GM12872 (cell line): Measurements from ENCODE around the gene EMILIN1.

ENCODE experiments used
- TF ChIP-seq, protein P1 (sequence below): IDR thresholded peaks from 3 replicates; pipeline ENCODE4 v1.5.1; 2011; ENCODE audit warnings: low read depth, mild to moderate bottlenecking, low read length, moderate library complexity; ENCODE audit not compliant: insufficient read depth

EMILIN1 gene

DNA sequence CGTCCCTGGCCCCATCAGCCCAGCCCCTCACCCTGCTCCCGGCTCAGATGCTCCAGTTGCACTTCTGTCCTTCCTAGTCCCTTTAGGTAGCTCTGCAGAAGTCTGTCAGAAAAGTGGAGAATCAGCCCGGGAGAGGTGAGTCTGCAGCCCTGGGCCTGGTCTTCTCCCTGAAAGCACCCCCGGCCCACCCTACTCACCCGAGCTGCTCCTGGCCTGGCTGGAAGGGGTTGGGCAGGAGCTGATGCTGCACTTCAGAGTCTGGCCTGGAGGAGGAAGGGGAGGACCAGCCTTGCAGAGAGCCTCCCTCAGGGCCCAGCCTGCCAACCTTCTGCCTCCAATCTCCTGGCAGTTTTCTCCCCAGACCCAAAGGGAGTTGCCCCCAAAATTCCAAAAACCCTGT is 23.9 kb downstream of the EMILIN1 start:
- TF ChIP-seq, protein P1, sequence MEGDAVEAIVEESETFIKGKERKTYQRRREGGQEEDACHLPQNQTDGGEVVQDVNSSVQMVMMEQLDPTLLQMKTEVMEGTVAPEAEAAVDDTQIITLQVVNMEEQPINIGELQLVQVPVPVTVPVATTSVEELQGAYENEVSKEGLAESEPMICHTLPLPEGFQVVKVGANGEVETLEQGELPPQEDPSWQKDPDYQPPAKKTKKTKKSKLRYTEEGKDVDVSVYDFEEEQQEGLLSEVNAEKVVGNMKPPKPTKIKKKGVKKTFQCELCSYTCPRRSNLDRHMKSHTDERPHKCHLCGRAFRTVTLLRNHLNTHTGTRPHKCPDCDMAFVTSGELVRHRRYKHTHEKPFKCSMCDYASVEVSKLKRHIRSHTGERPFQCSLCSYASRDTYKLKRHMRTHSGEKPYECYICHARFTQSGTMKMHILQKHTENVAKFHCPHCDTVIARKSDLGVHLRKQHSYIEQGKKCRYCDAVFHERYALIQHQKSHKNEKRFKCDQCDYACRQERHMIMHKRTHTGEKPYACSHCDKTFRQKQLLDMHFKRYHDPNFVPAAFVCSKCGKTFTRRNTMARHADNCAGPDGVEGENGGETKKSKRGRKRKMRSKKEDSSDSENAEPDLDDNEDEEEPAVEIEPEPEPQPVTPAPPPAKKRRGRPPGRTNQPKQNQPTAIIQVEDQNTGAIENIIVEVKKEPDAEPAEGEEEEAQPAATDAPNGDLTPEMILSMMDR, result no peak

DNA sequence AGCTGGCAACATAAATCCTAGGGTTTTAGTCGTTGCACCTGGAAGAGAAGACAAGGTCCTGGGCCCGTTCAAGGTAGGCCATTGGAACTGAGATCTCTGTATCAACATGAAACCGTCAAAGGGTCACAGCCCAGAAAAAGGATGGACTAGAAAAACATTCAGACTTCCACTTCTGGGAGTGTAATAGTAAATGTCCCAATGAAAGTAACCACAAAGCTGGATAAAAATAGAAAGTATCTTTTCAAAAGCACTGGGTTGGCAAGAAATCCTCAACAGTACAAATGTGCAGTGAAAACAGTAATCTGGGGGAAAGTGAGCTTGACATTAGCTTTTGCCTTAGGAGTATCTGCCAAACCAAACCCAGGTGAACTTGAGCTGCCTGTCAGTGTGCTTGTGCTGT is 27.6 kb downstream of the EMILIN1 start:
- TF ChIP-seq, protein P1, result no peak

DNA sequence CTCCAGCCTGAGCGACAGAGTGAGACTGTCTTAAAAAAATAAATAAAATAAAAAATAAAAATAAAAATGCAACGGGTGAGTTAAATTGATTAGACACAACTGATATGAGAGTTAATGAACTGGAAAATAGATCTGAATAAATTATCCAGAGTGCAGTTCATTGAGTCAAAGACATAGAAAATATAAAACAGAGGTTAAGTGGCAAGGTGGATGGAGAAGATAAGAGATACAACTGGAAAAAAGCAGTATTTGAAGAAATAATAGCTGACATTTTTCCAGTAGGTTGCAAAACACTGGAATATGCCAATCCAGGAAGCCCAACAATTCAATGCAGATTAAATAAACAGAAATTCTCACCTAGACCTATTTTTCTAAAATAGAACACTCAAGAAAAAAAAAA is 29.8 kb downstream of the EMILIN1 start:
- TF ChIP-seq, protein P1, result no peak

DNA sequence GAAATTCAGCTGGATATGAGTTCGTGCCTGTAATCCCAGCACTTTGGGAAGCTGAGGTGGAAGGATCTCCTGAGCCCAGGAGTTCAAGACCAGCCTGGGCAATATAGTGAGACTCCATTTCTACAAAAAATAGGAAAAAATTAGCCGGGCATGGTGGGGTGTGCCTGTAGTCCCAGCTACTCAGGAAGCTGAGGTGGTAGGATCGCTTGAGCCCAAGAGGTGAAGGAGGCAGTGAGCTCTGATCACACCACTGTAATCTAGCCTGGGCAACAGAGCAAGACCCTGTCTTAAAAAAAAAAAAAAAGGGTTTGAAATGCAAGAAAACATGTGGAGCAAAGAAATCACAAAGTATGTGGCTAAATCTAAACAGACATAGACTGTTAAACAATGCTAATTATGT is 30.7 kb downstream of the EMILIN1 start:
- TF ChIP-seq, protein P1, result no peak

DNA sequence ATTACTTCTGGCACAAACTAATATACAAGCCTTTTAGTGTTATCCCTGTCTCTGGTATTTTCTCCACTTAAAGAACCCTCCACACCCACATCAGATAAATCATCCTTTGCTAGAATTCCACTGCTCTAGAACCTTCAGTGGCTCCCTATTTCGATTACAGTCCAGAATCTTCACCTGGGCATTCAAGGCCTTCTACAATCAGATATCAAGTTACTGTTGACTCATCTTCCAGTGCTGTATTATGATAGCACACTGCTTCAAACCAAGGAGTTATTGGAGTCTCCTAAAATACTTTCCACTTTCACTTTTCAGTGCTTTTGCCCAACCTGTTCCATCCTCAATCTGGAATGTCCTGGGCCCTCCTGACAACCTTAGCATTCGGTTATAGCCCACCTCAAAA is 37.1 kb downstream of the EMILIN1 start:
- TF ChIP-seq, protein P1, result no peak

DNA sequence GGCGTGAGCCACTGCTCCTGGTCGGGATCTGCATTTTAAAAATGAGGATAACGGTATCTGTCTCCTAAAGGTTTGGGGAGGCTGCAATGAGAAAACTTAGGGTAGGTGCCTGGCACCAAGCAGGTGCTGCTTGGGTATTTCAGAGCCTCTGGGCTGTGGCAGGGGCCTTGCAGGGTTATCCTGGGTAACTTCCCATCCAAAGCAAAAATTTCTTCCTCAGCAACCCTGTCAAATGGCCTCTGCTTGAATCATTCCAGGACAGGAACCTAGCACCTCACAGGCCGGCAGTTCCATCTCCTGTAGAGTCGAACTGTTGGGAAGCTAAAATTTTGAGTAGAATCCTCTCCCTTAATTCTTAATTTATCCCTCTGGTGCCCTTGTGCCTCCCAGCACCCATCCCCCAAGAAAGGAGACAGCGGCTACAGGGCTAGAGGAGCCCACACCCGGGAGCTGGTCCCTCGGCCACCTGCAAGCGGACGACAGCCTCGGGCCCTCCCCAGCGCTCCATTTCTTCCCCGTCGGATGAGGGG is 39.6 kb downstream of the EMILIN1 start:
- TF ChIP-seq, protein P1, result no peak

GRCh38 chr2:27118525-27119329 is 40.3 kb downstream of the EMILIN1 start, which contains the start of gene CGREF1:
TSS of gene CGREF1 (minus strand) at chr2:27119128. CDS start at chr2:27104366, 14,762 bp downstream.
- TF ChIP-seq, protein P1, result no peak
